SK-N-MC (cell line): ENCODE results near the gene AUTS2.

Experiments used
- EZH2 ChIP-seq: fragments of 200-600 bp; sonication (generic); IDR thresholded peaks from one replicate; pipeline ENCODE4 v1.6.1; 2017; ENCODE audit warnings: antibody characterized with exemption
- FOXP2 ChIP-seq: optimal IDR thresholded peaks from 2 replicates; pipeline ENCODE3; 2011; ENCODE audit warnings: mild to moderate bottlenecking, moderate library complexity; ENCODE audit not compliant: insufficient read depth; ENCODE audit errors: extremely low read length, control extremely low read depth
- POLR2AphosphoS5 ChIP-seq: IDR thresholded peaks from 2 replicates; pipeline ENCODE4 v1.6.1; 2012; ENCODE audit warnings: mild to moderate bottlenecking, low read depth, low read length, borderline replicate concordance

DNA sequence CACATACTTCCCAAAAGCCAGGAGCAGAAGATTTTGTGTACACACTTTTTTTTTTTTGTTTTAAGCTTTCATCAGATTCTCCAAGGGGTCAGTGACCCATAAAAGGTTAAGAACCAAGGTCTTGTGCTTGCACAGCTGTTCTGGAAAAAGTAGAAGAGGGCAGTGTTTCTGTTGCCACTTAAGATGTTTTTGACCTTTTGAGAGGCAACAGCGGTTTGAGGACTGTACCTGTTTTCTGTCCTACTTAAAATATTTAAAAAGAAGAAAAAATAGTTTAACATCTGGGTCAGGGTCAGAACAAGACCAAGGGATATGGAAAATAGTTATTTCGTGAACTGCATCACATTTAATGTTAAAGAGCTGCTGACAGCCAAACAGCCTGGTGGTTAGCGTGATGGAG lies 32.9 kb downstream of the AUTS2 start:
- TF ChIP-seq POLR2AphosphoS5 (no peak), EZH2 (no peak), FOXP2 (no peak)
